PC-3 (cell line): Measurements from ENCODE around the gene SEC23A.
"Not testable (repeated sequence)": the region's sequence is repeated elsewhere in the genome, so short reads cannot be mapped to it uniquely, and the experiment has no call there.

ENCODE experiments used
- EZH2 ChIP-seq: fragments of 300-600 bp; sonication (generic); IDR thresholded peaks from one replicate; pipeline ENCODE4 v1.6.1; 2017; ENCODE audit warnings: antibody characterized with exemption, mild to moderate bottlenecking, low read length; ENCODE audit not compliant: unreplicated experiment
- EZH2phosphoT487 ChIP-seq: fragments of 300-600 bp; sonication (generic); IDR thresholded peaks from 2 replicates; pipeline ENCODE4 v1.6.1; 2018; ENCODE audit warnings: mild to moderate bottlenecking, antibody characterized with exemption, low read length, borderline replicate concordance
- TF ChIP-seq, protein P1 (sequence below): fragments of 300-600 bp; sonication (generic); conservative IDR thresholded peaks from 2 replicates; pipeline ENCODE4 v1.5.1; 2017; ENCODE audit warnings: antibody characterized with exemption, low read depth, mild to moderate bottlenecking, low read length

DNA sequence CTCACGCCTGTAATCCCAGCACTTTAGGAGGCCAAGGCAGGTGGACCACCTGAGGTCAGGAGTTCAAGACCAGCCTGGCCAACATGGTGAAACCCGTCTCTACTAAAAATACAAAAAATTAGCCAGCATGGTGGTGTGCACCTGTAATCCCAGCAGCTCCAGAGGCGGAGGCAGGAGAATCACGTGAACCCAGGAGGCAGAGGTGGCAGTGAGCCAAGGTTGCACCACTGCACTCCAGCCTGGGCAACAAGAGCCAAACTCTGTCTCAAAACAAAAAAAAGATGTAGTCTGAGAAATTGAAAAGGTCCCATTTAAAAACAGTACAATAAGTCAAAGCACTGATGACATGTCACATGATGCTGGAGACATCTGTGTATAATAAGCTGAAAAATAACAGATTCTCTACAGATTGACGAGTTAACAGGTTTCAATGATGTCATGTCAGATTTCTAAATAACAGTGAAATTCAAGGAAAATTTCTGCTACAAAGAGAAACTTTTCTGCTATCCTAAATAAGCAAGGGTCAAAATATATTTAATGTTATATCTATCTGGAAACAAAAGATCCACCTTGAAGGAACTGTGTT lies 50.1 kb downstream of the SEC23A start:
- TF ChIP-seq, protein P1, sequence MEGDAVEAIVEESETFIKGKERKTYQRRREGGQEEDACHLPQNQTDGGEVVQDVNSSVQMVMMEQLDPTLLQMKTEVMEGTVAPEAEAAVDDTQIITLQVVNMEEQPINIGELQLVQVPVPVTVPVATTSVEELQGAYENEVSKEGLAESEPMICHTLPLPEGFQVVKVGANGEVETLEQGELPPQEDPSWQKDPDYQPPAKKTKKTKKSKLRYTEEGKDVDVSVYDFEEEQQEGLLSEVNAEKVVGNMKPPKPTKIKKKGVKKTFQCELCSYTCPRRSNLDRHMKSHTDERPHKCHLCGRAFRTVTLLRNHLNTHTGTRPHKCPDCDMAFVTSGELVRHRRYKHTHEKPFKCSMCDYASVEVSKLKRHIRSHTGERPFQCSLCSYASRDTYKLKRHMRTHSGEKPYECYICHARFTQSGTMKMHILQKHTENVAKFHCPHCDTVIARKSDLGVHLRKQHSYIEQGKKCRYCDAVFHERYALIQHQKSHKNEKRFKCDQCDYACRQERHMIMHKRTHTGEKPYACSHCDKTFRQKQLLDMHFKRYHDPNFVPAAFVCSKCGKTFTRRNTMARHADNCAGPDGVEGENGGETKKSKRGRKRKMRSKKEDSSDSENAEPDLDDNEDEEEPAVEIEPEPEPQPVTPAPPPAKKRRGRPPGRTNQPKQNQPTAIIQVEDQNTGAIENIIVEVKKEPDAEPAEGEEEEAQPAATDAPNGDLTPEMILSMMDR, result not testable (repeated sequence)
- not testable (repeated sequence) for TF ChIP-seq EZH2, EZH2phosphoT487
